Ramos (cell line): ENCODE results near the gene ZNF319.

ENCODE experiments used
- in situ Hi-C: fragments of 300-500 bp; cut with MboI; formaldehyde crosslinking; loops from one replicate; pipeline ENCODE4 v1.14.3; 2022; ENCODE audit warnings: low sequenced_read_pairs; ENCODE audit not compliant: unreplicated experiment

The ZNF319 gene

DNA sequence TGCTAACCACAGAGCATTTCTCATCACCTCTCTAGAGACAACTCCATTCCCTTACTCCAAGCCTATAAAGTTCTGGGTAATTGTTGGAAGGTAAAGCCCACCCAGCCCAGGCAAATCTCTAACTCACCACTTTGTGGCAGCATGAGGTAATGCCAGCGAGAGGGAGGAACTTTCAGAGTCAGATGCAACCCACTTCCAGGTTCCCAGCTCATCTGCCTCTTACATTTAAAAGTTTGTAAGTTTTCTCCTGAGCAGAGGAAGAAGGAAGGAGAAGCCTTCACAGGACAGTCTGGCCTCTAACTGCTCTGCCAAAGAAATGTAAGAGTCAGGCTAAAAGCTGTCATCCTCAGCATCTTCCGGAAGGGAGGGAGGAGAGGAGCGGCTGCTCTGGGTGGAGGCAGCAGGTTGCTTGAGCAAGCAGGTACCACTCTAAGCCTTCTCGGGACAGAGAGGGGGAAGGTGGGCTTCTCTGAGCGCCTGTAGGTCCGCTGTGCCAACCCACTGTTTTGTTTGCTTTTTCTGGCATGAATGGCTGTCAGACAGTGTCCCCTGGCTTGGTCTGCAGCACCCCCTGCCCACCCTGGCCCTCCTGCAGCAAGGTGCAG is 1.0 kb downstream of the ZNF319 start:
- in situ Hi-C loops = no loop called here

DNA sequence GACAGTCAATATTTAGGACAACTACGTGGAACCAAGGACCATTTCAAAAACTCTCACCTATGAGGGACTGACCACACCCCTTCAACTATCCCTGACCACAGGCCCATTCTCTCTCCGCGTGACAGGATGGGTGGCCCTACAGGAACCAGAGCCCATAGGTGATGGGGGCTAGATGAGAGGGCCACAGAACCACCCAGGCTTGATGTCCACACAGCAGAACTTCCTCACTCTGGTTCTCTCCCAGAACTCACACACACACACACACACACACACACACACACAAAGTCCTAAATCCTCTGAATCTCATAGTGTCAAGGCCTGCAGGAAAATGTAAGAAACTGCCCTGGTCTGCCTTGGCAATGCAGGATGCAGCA is 1.5 kb downstream of the ZNF319 start:
- in situ Hi-C loops = no loop called here

DNA sequence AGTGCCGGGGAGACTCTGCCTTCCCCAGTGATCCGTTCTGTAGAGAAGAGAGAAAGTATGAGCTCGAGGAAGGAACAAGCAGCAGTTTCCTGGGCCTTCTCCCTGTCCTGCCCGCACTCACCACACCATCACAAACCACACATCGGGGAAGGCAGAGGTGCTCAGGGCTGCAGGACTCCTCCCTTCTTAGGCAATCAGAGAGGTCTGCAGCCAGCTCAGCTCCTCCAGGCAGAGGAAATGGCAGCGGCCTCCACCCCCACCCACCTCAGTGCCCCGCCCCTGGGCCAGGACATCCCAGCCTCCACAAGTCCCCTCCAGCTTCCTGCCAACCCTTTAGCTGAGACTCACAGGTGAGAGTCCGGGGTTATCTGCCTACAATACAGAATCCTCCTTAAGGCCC is 2.0 kb downstream of the ZNF319 start:
- in situ Hi-C loops = no loop called here

DNA sequence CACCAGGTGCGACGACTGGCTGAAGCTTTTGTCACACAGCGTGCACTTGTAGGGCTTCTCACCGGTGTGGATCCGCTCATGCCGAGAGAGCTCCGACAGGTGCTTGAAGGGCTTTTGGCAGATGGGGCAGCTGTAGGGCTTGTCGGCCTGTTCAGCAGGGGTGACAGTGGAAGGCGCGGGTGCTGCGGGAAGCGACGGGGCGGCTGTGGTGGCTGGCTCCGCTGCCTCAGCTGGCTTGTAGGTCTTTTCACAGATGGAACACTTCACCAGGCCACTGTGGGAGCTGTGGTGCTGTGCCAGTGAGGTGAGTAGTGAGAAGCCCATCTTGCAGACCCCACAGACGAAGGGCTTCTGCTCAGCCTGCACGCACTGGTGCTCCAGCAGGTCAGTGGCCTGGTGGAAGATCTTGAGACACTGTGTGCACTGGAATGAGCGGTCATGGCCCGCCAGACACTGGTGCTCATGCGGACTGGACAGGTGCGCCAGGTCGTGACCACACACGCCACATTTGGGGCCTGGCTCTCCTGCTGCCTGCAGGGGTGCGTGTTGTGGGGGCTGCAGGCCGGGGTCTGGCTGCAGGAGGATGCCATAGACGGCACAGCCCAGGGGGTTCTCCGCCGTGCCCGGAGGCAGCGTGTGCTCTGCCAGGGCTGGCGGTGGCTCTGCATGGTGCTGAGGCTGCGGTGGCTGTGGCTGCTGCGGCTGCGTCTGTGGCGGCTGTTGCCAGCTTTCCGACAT is 2.8 kb downstream of the ZNF319 start:
- in situ Hi-C loops = no loop called here

DNA sequence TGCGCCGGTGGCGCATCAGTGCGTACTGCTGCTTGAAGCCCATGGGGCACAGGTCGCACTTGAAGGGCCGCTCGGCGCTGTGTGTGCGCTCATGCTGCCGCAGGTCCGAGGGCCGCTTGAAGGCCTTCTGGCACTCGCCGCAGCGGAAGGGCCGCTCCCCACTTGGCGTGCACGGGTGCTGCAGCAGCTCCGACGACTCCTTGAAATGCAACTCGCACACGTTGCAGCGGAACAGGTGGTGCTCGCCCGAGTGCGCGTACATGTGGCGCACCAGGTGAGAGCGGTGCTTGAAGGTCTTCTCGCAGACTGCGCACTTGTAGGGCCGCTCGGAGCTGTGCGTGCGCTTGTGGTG is 3.3 kb downstream of the ZNF319 start:
- in situ Hi-C loops = no loop called here

DNA sequence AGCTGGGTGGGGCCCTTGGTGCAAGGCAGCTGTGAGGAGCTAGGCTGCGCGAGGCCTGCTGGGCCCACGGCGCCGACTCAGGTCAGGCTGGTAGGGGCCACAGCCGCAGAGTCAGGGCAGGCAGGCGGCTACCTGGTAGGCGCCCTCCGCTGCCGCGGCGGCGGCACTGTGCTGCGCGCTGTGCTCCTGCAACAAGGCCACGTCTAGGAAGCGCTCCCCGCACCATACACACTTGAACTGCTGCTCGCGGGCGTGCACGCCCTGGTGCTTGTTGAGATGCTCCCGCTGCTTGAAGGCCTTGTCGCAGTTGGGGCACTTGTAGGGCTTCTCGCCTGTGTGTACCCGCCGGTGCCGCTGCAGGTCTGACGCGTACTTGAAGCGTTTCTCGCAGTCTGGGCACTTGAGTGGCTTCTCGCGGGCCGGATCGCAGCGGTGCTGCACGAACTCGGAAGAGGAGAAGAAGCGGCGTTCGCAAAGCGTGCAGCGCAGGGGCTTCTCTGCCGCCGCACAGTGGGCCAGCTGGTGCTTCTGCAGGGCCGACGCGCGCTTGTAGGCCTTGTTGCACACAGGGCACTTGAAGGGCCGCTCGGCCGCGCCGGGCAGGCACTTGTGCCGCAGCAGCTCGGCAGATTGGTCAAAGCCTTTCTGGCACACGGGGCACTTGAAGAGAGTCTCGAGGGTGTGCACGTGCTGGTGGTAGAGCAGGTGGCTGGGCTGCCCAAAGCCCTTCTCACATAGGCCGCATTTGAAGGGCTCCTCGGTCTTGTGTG is 3.9 kb downstream of the ZNF319 start:
- in situ Hi-C loops = no loop called here

DNA sequence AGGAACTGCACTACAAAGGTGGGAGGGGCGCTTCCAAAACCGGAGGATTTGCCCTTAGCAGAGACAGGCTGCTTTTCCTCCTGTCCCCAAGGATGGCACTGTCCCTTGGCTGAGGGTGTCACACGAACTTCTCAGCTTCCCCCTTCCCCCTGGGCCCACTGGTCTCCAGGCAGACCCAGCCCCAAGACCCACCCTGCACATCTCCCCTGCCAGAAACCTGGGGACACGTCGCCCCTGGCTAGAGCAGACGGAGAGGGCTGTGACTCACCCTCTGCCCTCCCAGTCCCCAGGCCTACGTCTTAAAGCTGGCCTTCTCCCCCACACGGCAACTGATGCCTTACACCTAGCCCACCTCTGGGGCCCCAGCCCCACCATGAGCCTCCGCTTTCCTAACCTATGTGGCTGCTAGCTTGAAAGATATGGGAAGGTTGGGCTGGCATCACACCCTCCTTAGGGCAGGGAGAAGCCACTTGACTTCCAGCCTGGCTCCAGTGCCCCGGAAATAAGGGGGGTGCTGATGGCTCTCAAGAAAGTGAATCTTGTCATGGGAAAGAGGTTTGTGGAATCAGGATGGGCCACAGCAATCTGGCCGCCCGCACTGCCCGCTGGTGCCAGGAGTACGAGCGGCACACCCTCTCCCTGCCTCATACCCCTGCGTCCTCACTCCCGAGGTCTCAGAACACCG is 4.6 kb downstream of the ZNF319 start:
- in situ Hi-C loops = no loop called here

DNA sequence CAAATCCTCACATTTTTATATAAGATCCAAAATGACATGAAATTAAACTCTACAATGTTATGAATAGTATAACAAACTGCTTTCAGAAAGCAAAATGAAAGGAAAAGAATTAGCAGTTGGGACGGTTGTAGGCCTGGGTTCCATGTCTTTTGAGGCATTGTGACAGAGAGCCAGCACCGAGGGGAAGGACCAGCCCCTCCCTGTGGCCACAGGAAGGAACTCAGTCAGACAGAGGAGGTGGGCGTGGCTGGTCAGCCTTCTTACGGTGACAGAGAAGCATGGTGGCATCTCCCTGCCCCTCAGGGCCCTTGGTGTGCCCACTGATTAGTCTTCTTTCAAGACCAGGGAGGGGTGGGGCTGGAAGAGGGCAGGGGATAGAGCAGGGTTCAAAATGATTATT is 5.7 kb downstream of the ZNF319 start:
- in situ Hi-C loops = no loop called here

DNA sequence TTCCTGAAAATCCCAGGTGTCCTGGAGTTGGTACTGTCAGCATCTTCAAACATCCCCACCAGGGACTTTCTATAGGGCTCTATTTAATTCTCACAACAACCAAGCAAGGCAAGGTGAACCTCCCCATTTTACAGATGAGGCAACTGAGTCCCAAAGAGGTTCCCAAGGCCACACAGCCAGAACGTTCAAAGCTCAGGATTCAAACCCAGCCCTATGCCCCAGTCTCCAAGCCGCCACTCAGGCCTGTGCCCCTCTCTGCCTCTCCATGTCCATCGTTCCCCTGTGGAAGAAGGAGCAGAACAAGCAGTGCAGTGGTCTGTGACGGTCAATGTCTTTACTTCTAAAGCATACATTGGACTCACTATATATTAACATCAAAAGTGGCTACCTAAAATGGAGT is 6.1 kb downstream of the ZNF319 start:
- in situ Hi-C loops = no loop called here

DNA sequence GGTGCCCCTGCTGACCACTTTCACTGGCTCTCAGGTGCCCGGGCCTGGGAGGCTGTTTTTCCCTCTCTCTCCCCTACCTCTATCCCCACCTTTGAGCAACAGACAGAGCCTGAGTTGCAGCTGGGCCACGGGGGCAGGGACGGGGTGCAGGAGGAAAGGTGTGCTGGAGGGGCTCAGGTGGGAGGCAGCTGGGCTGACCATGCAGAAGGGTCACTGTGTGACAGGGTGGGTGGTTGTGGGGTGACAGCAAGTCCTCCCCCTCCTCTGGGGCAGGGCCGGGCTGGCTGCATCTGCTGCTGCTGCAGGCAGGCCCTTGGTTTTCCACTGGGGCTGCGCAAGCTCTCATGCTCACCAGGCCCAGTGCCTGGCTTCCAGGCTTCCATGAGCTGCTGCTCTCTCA is 6.6 kb downstream of the ZNF319 start:
- in situ Hi-C loops = no loop called here

DNA sequence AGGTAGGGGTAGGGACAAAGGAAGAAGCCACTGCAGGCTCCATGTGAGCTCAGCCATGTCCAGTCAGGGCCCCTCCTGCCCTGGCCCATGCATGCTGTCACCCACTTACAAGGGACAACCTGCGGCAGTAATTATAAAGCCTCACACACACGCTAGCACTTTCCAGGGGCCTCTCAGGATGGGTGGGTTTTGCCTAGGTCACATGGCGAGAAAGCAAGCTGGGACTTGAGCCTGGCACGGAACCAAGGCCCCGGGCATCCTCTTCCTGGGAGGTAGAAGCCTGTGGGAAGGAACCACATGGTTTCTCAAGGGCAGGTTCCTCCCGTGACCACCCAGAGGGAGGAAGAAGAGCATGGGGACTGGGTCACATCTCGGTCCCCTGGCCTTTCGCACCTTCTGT is 7.0 kb downstream of the ZNF319 start:
- in situ Hi-C loops = no loop called here

DNA sequence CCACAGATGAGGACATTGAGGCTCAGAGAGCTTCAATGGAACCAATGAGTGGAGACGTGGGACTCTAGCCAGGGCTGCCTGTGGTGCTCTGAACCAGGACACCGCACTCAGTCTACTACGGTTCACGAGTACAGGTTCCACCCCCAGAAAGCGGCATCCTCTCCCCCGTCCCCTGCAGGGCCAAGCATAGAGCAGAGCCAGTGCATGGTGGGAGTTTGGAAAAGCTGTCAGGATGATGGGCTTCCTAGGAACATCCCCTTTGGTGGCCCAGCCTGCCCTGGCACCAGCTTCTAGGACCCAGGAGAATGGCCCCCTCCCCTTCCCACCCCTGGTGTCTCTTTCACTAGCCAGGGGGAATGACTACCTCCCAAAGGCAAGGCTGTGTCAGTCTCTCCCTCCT is 8.4 kb downstream of the ZNF319 start:
- in situ Hi-C loops = no loop called here

DNA sequence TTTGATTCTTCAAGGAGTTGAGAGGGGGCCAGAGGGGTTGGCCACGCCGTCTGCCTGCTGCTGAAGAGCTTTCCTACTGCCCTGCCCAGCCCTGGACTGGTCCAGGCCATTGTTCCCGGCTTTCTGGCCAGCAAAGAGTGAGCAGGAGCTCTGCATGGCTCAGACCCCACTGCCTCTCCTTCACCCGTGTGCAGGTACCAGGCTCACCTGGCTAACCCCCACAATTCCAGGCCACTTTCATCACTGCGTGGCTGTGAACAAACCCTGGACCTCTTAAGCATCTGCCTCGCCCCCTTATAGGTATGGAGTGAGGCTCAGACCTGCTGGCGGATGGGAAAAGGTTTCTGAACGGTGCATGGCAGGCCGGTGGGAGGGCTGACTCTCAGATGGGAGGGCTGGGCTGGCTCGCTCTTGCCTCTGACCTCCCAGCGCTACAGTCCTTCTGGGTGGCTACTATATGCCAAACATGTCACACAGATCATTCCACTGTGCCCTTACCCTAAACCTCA is 8.9 kb downstream of the ZNF319 start:
- in situ Hi-C loops = no loop called here

DNA sequence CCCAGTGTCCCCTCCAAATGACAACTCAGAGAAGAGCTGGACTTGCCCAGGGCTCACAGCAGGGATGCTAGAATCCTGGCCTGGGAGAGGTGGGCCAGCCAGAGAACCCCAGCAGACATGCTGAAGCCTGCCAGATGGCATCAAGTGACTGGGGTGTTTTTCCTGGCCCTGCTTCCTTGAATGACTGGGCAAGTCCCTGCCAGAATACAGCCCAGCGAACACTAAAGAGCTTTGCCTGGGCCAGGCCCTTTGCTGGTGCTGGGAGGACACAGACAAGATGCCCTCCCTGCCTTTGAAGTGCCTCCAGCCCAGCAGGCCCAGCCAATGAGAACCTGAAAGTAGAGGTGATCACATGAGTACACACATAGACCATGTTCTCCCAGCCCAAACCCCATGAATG is 11.5 kb downstream of the ZNF319 start:
- in situ Hi-C loops = no loop called here

DNA sequence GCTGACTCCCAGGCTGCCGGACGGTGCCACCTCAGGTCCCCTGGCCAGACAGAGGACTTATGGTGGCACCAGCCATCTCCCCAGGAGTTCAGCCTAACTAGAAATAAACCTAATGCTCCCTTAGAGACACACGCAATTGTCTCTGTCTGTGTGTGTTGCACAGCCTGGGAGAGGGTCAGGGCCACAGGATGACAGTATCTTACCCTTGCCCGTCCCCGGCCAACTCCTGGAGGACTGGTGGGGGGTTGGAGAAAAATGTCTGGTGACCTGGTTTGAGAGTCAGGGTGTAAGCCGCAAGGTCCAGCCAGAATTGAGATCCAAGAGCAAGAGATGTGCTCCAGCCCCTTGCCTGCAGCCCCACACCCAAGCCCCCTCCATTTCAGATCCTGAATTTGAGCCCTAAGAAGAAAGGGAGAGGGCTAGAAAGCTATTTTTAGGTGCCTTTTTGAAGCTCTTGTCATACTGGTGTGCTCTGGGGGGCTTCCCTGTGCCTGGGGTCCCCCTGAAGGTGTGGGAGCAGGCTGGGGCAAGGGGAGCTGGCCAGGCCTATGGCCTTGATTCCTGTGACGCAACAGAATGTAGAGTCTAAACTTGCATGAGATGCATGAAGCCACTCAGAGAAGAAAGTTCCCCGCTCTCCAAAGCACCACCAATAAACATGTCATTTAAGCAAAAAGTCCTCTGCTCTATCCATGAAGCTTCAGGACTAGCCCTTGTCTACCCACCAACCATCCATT is 12.9 kb downstream of the ZNF319 start:
- in situ Hi-C loops = no loop called here

DNA sequence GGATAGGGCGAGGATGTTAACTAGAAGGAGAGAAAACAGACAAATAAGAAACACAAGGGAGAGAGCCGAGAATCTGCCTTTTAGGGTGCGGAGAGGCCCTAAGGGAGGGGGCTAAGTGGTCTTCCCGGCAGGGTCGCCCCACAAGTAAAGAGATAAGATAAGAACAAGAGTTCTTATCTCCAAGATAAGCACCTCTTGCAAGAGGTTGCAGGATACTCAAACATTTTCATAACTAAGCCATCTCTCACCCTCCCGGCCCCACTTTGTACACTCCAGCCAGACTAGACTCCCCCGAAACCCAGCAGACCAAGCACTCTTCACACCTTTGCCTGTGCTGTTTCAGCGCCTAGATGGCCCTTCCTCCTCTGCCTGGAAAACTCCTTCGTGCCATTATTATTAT is 14.3 kb downstream of the ZNF319 start:
- in situ Hi-C loops = no loop called here

DNA sequence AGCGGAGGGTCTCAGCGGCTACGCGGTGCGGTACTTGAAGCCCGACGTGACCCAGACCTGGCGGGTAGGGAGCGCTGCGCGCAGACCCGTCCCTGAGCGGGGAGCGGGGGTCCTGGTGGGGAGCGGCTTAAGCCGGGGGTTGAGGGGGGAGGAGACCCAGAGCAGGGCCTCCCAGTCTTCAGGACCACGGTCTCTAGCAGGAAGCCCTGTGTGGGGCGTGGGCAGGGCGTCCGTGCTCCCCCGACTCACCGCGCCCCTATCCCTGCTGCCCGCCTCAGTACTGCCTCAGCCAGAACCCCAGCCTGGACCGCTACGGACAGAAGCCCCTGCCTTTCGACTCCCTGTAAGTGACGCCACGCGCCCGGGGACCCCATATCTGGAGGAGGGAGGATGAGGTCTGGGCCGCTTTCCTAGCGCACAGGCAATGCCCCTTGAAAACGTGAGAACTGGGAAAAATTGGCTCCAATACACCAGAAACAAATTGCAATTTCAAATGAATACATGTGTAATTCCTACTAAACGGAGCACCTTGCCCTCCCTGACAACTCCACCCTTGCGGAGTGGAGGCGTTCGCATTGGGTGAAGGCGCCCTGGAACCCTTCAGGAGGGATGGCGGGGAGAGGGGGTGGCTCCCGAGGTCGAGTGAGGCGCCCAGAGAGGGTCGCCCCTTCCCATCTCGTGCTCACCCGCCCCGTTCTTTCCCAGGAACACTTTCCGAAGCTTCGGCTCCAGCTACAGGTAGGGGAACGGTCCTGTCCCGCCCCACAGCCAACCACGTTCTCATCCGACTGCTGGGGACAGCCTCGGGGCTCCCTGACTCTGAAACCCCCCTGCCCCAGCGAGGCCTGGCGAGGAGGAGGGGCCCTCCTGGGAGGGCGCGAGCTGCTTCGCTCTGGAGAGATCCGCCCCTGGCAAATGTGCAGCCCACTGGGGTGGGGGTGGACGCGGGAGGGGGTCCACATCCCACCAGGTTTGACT is 15.0 kb downstream of the ZNF319 start:
- in situ Hi-C loops = no loop called here

DNA sequence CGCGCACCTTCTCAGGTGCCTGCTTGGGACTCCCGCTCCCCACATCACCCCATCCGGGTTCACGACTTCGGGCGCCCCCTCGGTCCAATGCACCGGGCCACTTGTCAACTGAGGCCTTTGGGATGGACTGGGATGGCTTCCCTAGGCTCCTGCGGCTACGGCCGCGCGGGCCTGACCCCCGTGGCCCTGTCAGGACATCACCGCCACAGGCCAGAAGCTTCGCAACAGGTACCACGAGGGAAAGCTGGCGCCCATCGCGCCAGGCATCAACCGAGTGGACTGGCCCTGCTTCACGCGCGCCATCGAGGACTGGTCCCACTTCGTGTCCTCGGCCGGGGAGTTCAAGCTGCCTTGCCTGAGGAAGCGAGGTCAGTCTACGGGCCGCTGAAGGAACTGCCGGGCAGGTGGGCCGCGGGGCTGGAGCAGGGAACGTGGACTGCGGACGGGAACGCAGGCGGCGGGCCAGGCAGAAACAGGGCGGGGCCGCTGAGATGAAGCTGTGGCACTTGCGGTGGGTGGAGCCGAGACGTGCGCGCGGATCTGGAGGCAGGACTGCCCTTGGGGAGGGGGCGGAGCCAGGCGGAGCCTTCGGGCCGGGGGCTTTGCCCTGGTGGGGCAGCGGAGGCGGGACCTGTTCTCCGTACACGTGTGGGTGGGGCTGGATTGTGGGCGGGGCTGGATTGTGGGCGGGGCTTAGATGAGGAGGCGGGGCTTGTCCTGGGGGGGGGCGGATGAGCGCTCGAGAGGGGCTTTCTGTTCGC is 15.8 kb downstream of the ZNF319 start:
- in situ Hi-C loops = no loop called here
